Retinal pigment epithelial cell (primary cell): Measurements from ENCODE around the gene MIGA1.
"Not testable (repeated sequence)": the region's sequence is repeated elsewhere in the genome, so short reads cannot be mapped to it uniquely, and the experiment has no call there.

Experiments
- DNase-seq: peaks from one replicate; pipeline ENCODE4 v3.0.0-alpha.2; 2010; ENCODE audit warnings: low read depth
- H3K4me3 ChIP-seq: 2 replicates; pipeline ENCODE4 v1.5.1; 2011; ENCODE audit warnings: mild to moderate bottlenecking, low read length, control low read depth, moderate library complexity
- TF ChIP-seq, protein P1 (sequence below): conservative IDR thresholded peaks from 2 replicates; pipeline ENCODE4 v1.5.1; 2011; ENCODE audit warnings: low read depth, low read length, control low read depth, inconsistent platforms

MIGA1 gene

DNA sequence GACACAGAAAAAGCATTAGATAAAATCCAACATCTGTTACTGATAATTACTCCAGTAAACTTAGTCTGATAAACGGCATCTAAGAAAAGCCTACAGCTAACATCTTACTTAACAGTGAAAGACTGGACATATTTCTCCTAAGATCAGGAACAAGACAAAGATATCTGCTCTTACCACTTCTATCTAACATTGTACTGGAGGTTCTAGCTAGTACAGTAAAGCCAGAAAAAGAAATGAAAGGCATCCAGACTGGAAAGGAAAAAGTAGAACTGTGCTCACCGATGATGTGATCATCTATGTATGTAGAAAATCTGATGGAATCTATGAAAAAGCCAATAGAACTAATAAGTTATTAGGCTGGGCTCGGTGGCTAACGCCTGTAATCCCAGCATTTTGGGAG is 130.7 kb downstream of the MIGA1 start:
- no peak for DNase-seq
- TF ChIP-seq, protein P1, sequence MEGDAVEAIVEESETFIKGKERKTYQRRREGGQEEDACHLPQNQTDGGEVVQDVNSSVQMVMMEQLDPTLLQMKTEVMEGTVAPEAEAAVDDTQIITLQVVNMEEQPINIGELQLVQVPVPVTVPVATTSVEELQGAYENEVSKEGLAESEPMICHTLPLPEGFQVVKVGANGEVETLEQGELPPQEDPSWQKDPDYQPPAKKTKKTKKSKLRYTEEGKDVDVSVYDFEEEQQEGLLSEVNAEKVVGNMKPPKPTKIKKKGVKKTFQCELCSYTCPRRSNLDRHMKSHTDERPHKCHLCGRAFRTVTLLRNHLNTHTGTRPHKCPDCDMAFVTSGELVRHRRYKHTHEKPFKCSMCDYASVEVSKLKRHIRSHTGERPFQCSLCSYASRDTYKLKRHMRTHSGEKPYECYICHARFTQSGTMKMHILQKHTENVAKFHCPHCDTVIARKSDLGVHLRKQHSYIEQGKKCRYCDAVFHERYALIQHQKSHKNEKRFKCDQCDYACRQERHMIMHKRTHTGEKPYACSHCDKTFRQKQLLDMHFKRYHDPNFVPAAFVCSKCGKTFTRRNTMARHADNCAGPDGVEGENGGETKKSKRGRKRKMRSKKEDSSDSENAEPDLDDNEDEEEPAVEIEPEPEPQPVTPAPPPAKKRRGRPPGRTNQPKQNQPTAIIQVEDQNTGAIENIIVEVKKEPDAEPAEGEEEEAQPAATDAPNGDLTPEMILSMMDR, result no peak
- H3K4me3 ChIP-seq, result no peak overlapping the region

DNA sequence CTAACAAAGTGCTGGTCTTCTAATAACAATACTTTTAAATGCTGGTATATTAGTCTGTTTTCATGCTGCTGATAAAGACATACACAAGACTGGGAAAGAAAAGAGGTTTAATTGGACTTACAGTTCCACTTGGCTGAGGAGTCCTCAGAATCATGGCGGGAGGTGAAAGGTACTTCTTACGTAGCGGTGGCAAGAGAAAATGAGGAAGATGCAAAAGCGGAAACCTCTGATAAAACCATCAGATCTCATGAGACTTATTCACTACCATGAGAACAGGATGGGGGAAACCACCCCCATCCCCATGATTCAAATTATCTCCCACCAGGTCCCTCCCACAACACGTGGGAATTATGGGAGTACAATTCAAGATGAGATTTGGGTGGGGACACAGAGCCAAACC is 139.5 kb downstream of the MIGA1 start:
- H3K4me3 ChIP-seq, DNase-seq: not testable (repeated sequence)

- no peak for DNase-seq
- no peak overlapping the region for H3K4me3 ChIP-seq
- TF ChIP-seq, protein P1, result no peak
These were observed 146.1 kb downstream of the MIGA1 start for GRCh38 chr1:77925518-77925917.

DNA sequence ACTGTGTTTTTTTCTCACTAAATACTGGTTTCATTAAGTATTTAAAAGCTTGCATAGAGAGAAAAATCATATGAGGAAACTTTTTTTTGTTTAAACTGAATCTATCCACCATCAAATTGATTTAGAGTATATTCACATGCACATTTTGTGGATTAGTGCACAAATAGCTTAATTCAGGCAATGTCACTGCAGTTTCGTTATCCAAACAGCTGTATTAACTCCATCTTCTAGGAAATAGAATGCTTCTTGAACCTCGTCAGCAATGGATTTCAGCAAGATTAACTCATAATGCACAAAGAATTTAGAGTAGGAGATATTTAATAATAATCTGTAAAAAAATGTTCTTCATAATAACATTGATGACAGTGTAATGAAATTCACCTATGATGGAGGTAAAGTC is 146.5 kb downstream of the MIGA1 start:
- no peak overlapping the region for H3K4me3 ChIP-seq
- TF ChIP-seq, protein P1, result no peak

GRCh38 chr1:77926561-77927357 is 147.3 kb downstream of the MIGA1 start:
- no peak overlapping the region for H3K4me3 ChIP-seq

More for the DNA sequence above, 146.5 kb downstream of the MIGA1 start:
- no peak for DNase-seq

GRCh38 chr1:77927414-77927813 is 148.0 kb downstream of the MIGA1 start:
- no peak overlapping the region for H3K4me3 ChIP-seq
- DNase-seq, result no peak
- TF ChIP-seq, protein P1, result no peak

More at GRCh38 chr1:77926561-77927357, 147.3 kb downstream of the MIGA1 start:
- TF ChIP-seq, protein P1, result no peak
- DNase-seq, result no peak
